Loucy (cell line): ENCODE data around the gene ZFYVE27.

Experiments used
- CTCF ChIP-seq: fragments of 200-600 bp; sonication (generic); conservative IDR thresholded peaks from 2 replicates; pipeline ENCODE4 v1.5.1; 2014; ENCODE audit warnings: mild to moderate bottlenecking, antibody characterized with exemption, low read length
- EZH2phosphoT487 ChIP-seq: fragments of 200-600 bp; IDR thresholded peaks from 2 replicates; pipeline ENCODE4 v1.6.1; 2018; ENCODE audit warnings: antibody characterized with exemption, mild to moderate bottlenecking, moderate library complexity, borderline replicate concordance

- TF ChIP-seq CTCF, result no peak
- no peak for TF ChIP-seq EZH2phosphoT487
These were observed 33.4 kb upstream of the ZFYVE27 start for GRCh38 chr10:97703398-97704067.
